Measurements from ENCODE around the gene ADGRG1.

The ADGRG1 gene

GRCh38 chr16:57633383-57634064, 5.1 kb downstream of the ADGRG1 start:
- no peak for DNase-seq (ENCODE audit: low read depth, low spot score)
- H3K9me3 ChIP-seq (ENCODE audit: low read depth, low read length): no peaks in the 10 kb centered on the region
- H3K36me3 ChIP-seq (ENCODE audit: insufficient read depth, low read length): no peaks in the 10 kb centered on the region
- H3K4me3 ChIP-seq: no peak overlapping the region
- H3K27ac ChIP-seq: no peak overlapping the region
- no peak overlapping the region for H3K9ac ChIP-seq (ENCODE audit: insufficient read length)
- TF ChIP-seq EZH2 (IDR thresholded peaks at IDR 0.05) (no peak), POLR2AphosphoS5 (IDR thresholded peaks at IDR 0.05; ENCODE audit: borderline replicate concordance, low read depth, low read length) (no peak), FOXP2 (optimal IDR thresholded peaks at IDR 0.05; ENCODE audit: control extremely low read depth, extremely low read length, insufficient read depth) (no peak)

- H3K36me3 ChIP-seq (ENCODE audit: insufficient read depth, low read length): no peaks in the 10 kb centered on the region
- DNase-seq (ENCODE audit: low read depth, low spot score): no peak
- H3K9me3 ChIP-seq (ENCODE audit: low read depth, low read length): no peaks in the 10 kb centered on the region
- no peak for TF ChIP-seq EZH2 (IDR thresholded peaks at IDR 0.05)
- no peak for TF ChIP-seq FOXP2 (optimal IDR thresholded peaks at IDR 0.05; ENCODE audit: control extremely low read depth, extremely low read length, insufficient read depth)
- TF ChIP-seq POLR2AphosphoS5 (IDR thresholded peaks at IDR 0.05; ENCODE audit: borderline replicate concordance, low read depth, low read length): no peak
- no peak overlapping the region for H3K9ac ChIP-seq (ENCODE audit: insufficient read length)
- H3K4me3 ChIP-seq: no peak overlapping the region
- H3K27ac ChIP-seq: no peak overlapping the region
Measured at GRCh38 chr16:57634171-57634570, 5.7 kb downstream of the ADGRG1 start.

- TF ChIP-seq EZH2 (IDR thresholded peaks at IDR 0.05): no peak
- no peak for TF ChIP-seq POLR2AphosphoS5 (IDR thresholded peaks at IDR 0.05; ENCODE audit: borderline replicate concordance, low read depth, low read length)
- TF ChIP-seq FOXP2 (optimal IDR thresholded peaks at IDR 0.05; ENCODE audit: control extremely low read depth, extremely low read length, insufficient read depth): no peak
- Histone ChIP-seq H3K36me3 (ENCODE audit: insufficient read depth, low read length) (no peaks in the 10 kb centered on the region), H3K9ac (ENCODE audit: insufficient read length) (no peak overlapping the region), H3K9me3 (ENCODE audit: low read depth, low read length) (no peaks in the 10 kb centered on the region), H3K27ac (no peak overlapping the region), H3K4me3 (no peak overlapping the region)
- DNase-seq (ENCODE audit: low read depth, low spot score): no peak
Measured at GRCh38 chr16:57635266-57636097, 7.1 kb downstream of the ADGRG1 start.

GRCh38 chr16:57636184-57636583, 7.8 kb downstream of the ADGRG1 start:
- Histone ChIP-seq H3K9me3 (ENCODE audit: low read depth, low read length) (no peaks in the 10 kb centered on the region), H3K27ac (no peak overlapping the region), H3K9ac (ENCODE audit: insufficient read length) (no peak overlapping the region), H3K36me3 (ENCODE audit: insufficient read depth, low read length) (no peaks in the 10 kb centered on the region), H3K4me3 (no peak overlapping the region)
- TF ChIP-seq EZH2 (IDR thresholded peaks at IDR 0.05) (no peak), FOXP2 (optimal IDR thresholded peaks at IDR 0.05; ENCODE audit: control extremely low read depth, extremely low read length, insufficient read depth) (no peak), POLR2AphosphoS5 (IDR thresholded peaks at IDR 0.05; ENCODE audit: borderline replicate concordance, low read depth, low read length) (no peak)
- no peak for DNase-seq (ENCODE audit: low read depth, low spot score)

GRCh38 chr16:57637020-57637419, 8.6 kb downstream of the ADGRG1 start:
- DNase-seq (ENCODE audit: low read depth, low spot score): no peak
- H3K36me3 ChIP-seq (ENCODE audit: insufficient read depth, low read length): no peaks in the 10 kb centered on the region
- no peak for TF ChIP-seq FOXP2 (optimal IDR thresholded peaks at IDR 0.05; ENCODE audit: control extremely low read depth, extremely low read length, insufficient read depth)
- TF ChIP-seq EZH2 (IDR thresholded peaks at IDR 0.05): no peak
- no peak for TF ChIP-seq POLR2AphosphoS5 (IDR thresholded peaks at IDR 0.05; ENCODE audit: borderline replicate concordance, low read depth, low read length)
- no peak overlapping the region for H3K4me3 ChIP-seq
- no peaks in the 10 kb centered on the region for H3K9me3 ChIP-seq (ENCODE audit: low read depth, low read length)
- no peak overlapping the region for H3K9ac ChIP-seq (ENCODE audit: insufficient read length)
- no peak overlapping the region for H3K27ac ChIP-seq

- Histone ChIP-seq H3K9ac (ENCODE audit: insufficient read length) (no peak overlapping the region), H3K9me3 (ENCODE audit: low read depth, low read length) (no peaks in the 10 kb centered on the region), H3K4me3 (no peak overlapping the region), H3K36me3 (ENCODE audit: insufficient read depth, low read length) (no peaks in the 10 kb centered on the region), H3K27ac (no peak overlapping the region)
- TF ChIP-seq FOXP2 (optimal IDR thresholded peaks at IDR 0.05; ENCODE audit: control extremely low read depth, extremely low read length, insufficient read depth): no peak
- no peak for DNase-seq (ENCODE audit: low read depth, low spot score)
Measured at GRCh38 chr16:57637424-57637823, 9.0 kb downstream of the ADGRG1 start.

- TF ChIP-seq EZH2 (IDR thresholded peaks at IDR 0.05) (no peak), FOXP2 (optimal IDR thresholded peaks at IDR 0.05; ENCODE audit: control extremely low read depth, extremely low read length, insufficient read depth) (no peak), POLR2AphosphoS5 (IDR thresholded peaks at IDR 0.05; ENCODE audit: borderline replicate concordance, low read depth, low read length) (no peak)
- no peak for DNase-seq (ENCODE audit: low read depth, low spot score)
- H3K9ac ChIP-seq (ENCODE audit: insufficient read length): no peak overlapping the region
- H3K4me3 ChIP-seq: no peak overlapping the region
- H3K36me3 ChIP-seq (ENCODE audit: insufficient read depth, low read length): no peaks in the 10 kb centered on the region
- no peaks in the 10 kb centered on the region for H3K9me3 ChIP-seq (ENCODE audit: low read depth, low read length)
- H3K27ac ChIP-seq: no peak overlapping the region
Measured at GRCh38 chr16:57637965-57638364, 9.5 kb downstream of the ADGRG1 start.

- Histone ChIP-seq H3K9ac (ENCODE audit: insufficient read length) (no peak overlapping the region), H3K36me3 (ENCODE audit: insufficient read depth, low read length) (no peaks in the 10 kb centered on the region), H3K4me3 (no peak overlapping the region), H3K9me3 (ENCODE audit: low read depth, low read length) (no peaks in the 10 kb centered on the region), H3K27ac (no peak overlapping the region)
- TF ChIP-seq EZH2 (IDR thresholded peaks at IDR 0.05): no peak
- TF ChIP-seq POLR2AphosphoS5 (IDR thresholded peaks at IDR 0.05; ENCODE audit: borderline replicate concordance, low read depth, low read length): no peak
- no peak for TF ChIP-seq FOXP2 (optimal IDR thresholded peaks at IDR 0.05; ENCODE audit: control extremely low read depth, extremely low read length, insufficient read depth)
- no peak for DNase-seq (ENCODE audit: low read depth, low spot score)
Measured at GRCh38 chr16:57638381-57638780, 10.0 kb downstream of the ADGRG1 start.
